Body of pancreas (tissue), 4 donors: ENCODE results near the gene MMP2.

Experiments
- CTCF ChIP-seq, 7 experiments: fragments of 450-650 bp in 4 of 7; fragments of 200-600 bp in 3 of 7; sonication (generic) in 3 of 7; IDR thresholded peaks; one replicate each; pipeline ENCODE4 v1.5.1; 2016 to 2019; ENCODE audit warnings: antibody characterized with exemption in 7 of 7
- POLR2A ChIP-seq, 3 donors: fragments of 450-650 bp; IDR thresholded peaks; one replicate each; pipeline ENCODE4 v1.6.1; 2016; ENCODE audit warnings: antibody characterized with exemption in 3 of 3, mild to moderate bottlenecking in 2 of 3

GRCh38 chr16:55499281-55499680 lies 20.3 kb downstream of the MMP2 start:
- TF ChIP-seq POLR2A (IDR thresholded peaks at IDR 0.05) (no peak), CTCF (IDR thresholded peaks at IDR 0.05) (no peak)
